Measurements from ENCODE around the gene ASTN2. TPM values are rescaled to one million over a fixed set of nuclear protein-coding genes. Genes with fewer than 3 reads are reported as not detected.

The ASTN2 gene
- total RNA-seq: 2.5 and 6.0 TPM in 2 replicates

GRCh38 chr9:117414906-117415331 lies at the start of gene ASTN2:
Gene ASTN2, minus strand, starts transcription at chr9:117415057. Its CDS starts 119 bp downstream, at chr9:117414938.

GRCh38 chr9:116687074-116687753 lies 727.6 kb downstream of the ASTN2 start, which contains the start of gene TRIM32:
Gene TRIM32, plus strand, starts transcription at chr9:116687305. Its CDS starts 10,438 bp downstream, at chr9:116697743.

All from cardiac atrium fibroblast (primary cell).